HG02970 (cell line): ENCODE data around the gene OR2D2.
"Not testable (repeated sequence)": the region's sequence is repeated elsewhere in the genome, so short reads cannot be mapped to it uniquely, and the experiment has no call there.

Experiments
- ATAC-seq: cut with Tn5 transposase; IDR thresholded peaks from one replicate; pipeline ENCODE4 v1.9.1; 2021; ENCODE audit warnings: mild to moderate bottlenecking, moderate library complexity, moderate number of reproducible peaks; ENCODE audit not compliant: unreplicated experiment, low FRiP score

The OR2D2 gene

GRCh38 chr11:6887711-6888110 lies 4.6 kb downstream of the OR2D2 start:
- ATAC-seq = not testable (repeated sequence)

- ATAC-seq = no peak
These were observed 9.5 kb downstream of the OR2D2 start for GRCh38 chr11:6882751-6883150.

GRCh38 chr11:6876914-6877313 lies 15.4 kb downstream of the OR2D2 start:
- no peak for ATAC-seq

GRCh38 chr11:6876325-6876724 lies 16.0 kb downstream of the OR2D2 start, which contains the start of gene OR10A4:
Gene OR10A4, plus strand, starts transcription at chr11:6876625. Its CDS starts 23 bp downstream, at chr11:6876648.
- ATAC-seq = no peak

GRCh38 chr11:6875761-6876160 lies 16.5 kb downstream of the OR2D2 start:
- no peak for ATAC-seq

GRCh38 chr11:6871278-6871677 lies 21.0 kb downstream of the OR2D2 start:
- ATAC-seq = no peak

- no peak for ATAC-seq
These were observed 27.9 kb downstream of the OR2D2 start for GRCh38 chr11:6864438-6864837.

- no peak for ATAC-seq
These were observed 29.3 kb downstream of the OR2D2 start, which contains the start of gene OR10A2 for GRCh38 chr11:6862961-6863360. Gene OR10A2, plus strand, starts transcription at chr11:6863057. Its CDS starts 6,698 bp downstream, at chr11:6869755.

GRCh38 chr11:6856871-6857270 lies 35.4 kb downstream of the OR2D2 start:
- ATAC-seq = no peak

- ATAC-seq = no peak
These were observed 36.2 kb downstream of the OR2D2 start for GRCh38 chr11:6855971-6856541.

- not testable (repeated sequence) for ATAC-seq
These were observed 37.5 kb downstream of the OR2D2 start for GRCh38 chr11:6854801-6855200.

- ATAC-seq = no peak
These were observed 41.8 kb downstream of the OR2D2 start for GRCh38 chr11:6850526-6850925.

GRCh38 chr11:6845383-6845782 lies 46.9 kb downstream of the OR2D2 start, which contains the start of gene OR10A5:
Gene OR10A5, plus strand, starts transcription at chr11:6845683. Its CDS starts 0 bp downstream, at chr11:6845683.
- ATAC-seq = no peak

GRCh38 chr11:6844356-6844755 lies 47.9 kb downstream of the OR2D2 start:
- ATAC-seq = no peak

GRCh38 chr11:6843670-6844069 lies 48.6 kb downstream of the OR2D2 start:
- no peak for ATAC-seq

- no peak for ATAC-seq
These were observed 50.6 kb downstream of the OR2D2 start for GRCh38 chr11:6841694-6842093.
